Esophagus squamous epithelium (tissue), 5 donors: ENCODE data around the gene CADM2. TPM values are rescaled to one million over a fixed set of nuclear protein-coding genes. Genes with fewer than 3 reads are reported as not detected.

Experiments
- DNase-seq: peaks from one replicate; lab custom pipeline; 2025; lab: John Stamatoyannopoulos, UW
- H3K27ac ChIP-seq, 4 donors: fragments of 200-600 bp; sonication (generic); one replicate each; pipeline ENCODE4 v1.5.1; 2016 to 2019; ENCODE audit warnings: mild to moderate bottlenecking in 1 of 4
- H3K27me3 ChIP-seq, 4 donors: fragments of 200-600 bp; sonication (generic); 1 replicate in 3 of 4; 2 replicates in 1 of 4; pipeline versions ENCODE4 v1.5.1 to v1.6.0; 2017 to 2021; ENCODE audit warnings: antibody characterized with exemption in 1 of 4
- H3K36me3 ChIP-seq, 3 donors: fragments of 200-600 bp; sonication (generic); one replicate each; pipeline ENCODE4 v1.5.1; 2016 to 2019
- H3K4me1 ChIP-seq, 3 donors: fragments of 200-600 bp; sonication (generic); one replicate each; pipeline ENCODE4 v1.5.1; 2017 to 2019
- H3K4me3 ChIP-seq, 4 donors: fragments of 200-600 bp; sonication (generic); 1 replicate in 3 of 4; 2 replicates in 1 of 4; pipeline ENCODE4 v1.5.1; 2016 to 2019; ENCODE audit warnings: mild to moderate bottlenecking in 2 of 4, moderate library complexity in 1 of 4
- H3K9me3 ChIP-seq, 3 donors: fragments of 200-600 bp; sonication (generic); one replicate each; pipeline ENCODE4 v1.5.1; 2016 to 2019
- CTCF ChIP-seq, 6 experiments: fragments of 450-650 bp in 4 of 6; fragments of 200-600 bp in 2 of 6; sonication (generic) in 2 of 6; IDR thresholded peaks; one replicate each; pipeline ENCODE4 v1.5.1; 2016 to 2019; ENCODE audit warnings: antibody characterized with exemption in 6 of 6, mild to moderate bottlenecking in 4 of 6, moderate library complexity in 4 of 6
- POLR2A ChIP-seq, 4 donors: fragments of 450-650 bp; IDR thresholded peaks; one replicate each; pipeline ENCODE4 v1.6.1; 2017; ENCODE audit warnings: antibody characterized with exemption in 4 of 4, mild to moderate bottlenecking in 4 of 4, moderate library complexity in 3 of 4
- WGBS, 2 donors: methylation state at CpG; one replicate each; pipeline ENCODE4 v1.1.5; 2018; 5-methylcytosine and 5-hydroxymethylcytosine counted together
- intact Hi-C: fragments of 100-400 bp; cut with DNase I; formaldehyde crosslinking; loops from one replicate; pipeline ENCODE4 v1.15.0; 2022
- small RNA-seq, 4 donors: library from RNA; depleted of rRNA; stranded (forward); fragments of <200 nt; gene quantifications; one replicate each; pipeline ENCODE3, GENCODE V24; 2016
- total RNA-seq, 4 donors: library from RNA; depleted of rRNA; stranded (reverse); fragments of >200 nt; gene quantifications; one replicate each; pipeline ENCODE4 v1.1.0, GENCODE V29; 2016
- donor health status: DM: yes; HTN: yes; CAD: no.

The CADM2 gene
- total RNA-seq, 4 donors from 2014 or later = 0.08 to 0.76 (median 0.34) TPM

GRCh38 chr3:86087160-86087871 is 1128.5 kb downstream of the CADM2 start:
- TF ChIP-seq POLR2A (IDR thresholded peaks at IDR 0.05) (no peak), CTCF (IDR thresholded peaks at IDR 0.05) (no peak)
- 59 to 68% methylated on average over 6 of the region's 6 CpGs for WGBS, 2 donors
- no peak for DNase-seq

DNA sequence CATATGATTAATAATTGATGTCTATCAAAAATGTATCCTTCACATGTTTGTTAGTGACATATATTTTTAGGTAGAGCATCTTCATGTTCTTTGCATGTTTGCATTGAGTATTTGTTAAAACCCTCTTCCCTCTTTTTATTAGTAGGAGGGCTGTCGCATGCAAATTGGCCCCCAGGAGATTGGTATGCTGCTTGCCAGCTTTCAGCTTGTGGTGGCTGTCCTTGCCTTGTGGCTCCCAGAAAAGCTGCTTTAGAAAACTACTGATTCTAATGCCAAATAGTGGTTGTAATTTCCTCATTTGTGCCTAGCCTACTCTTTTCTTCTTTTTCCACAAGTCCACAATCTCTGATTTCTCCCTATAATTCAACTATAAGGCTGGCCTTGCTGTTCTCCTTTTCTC is 1145.4 kb downstream of the CADM2 start:
- H3K27me3 ChIP-seq = no peaks in the 10 kb centered on the region
- H3K27ac ChIP-seq = no peak overlapping the region
- TF ChIP-seq CTCF (IDR thresholded peaks at IDR 0.05) (no peak), POLR2A (IDR thresholded peaks at IDR 0.05) (no peak)
- H3K4me1 ChIP-seq = no peaks in the 10 kb centered on the region
- H3K36me3 ChIP-seq = no peaks in the 10 kb centered on the region
- no peak overlapping the region for H3K4me3 ChIP-seq
- DNase-seq = no peak
- H3K9me3 ChIP-seq = peaks cover 0 to 14% (median 0%) of the 10 kb centered on the region in 3 donors
- WGBS, 2 donors = 39 to 44% methylated on average over 1 of the region's 1 CpG
- intact Hi-C loops = no loop called here

More at GRCh38 chr3:86087160-86087871, 1128.5 kb downstream of the CADM2 start:
- H3K9me3 ChIP-seq = peaks cover 0 to 20% (median 3%) of the 10 kb centered on the region in 3 donors
- H3K27me3 ChIP-seq = no peaks in the 10 kb centered on the region
- no peak overlapping the region for H3K4me3 ChIP-seq
- intact Hi-C loops = no loop called here
- H3K4me1 ChIP-seq = no peaks in the 10 kb centered on the region
- H3K36me3 ChIP-seq = no peaks in the 10 kb centered on the region
- H3K27ac ChIP-seq = no peak overlapping the region

- TF ChIP-seq CTCF (IDR thresholded peaks at IDR 0.05) (no peak), POLR2A (IDR thresholded peaks at IDR 0.05) (no peak)
- no peak overlapping the region for H3K4me3 ChIP-seq
- no peak overlapping the region for H3K27ac ChIP-seq
- intact Hi-C loops = no loop called here
- WGBS, 2 donors = 46 to 54% methylated on average over 2 of the region's 2 CpGs
- H3K36me3 ChIP-seq = no peaks in the 10 kb centered on the region
- H3K27me3 ChIP-seq = no peaks in the 10 kb centered on the region
- H3K4me1 ChIP-seq = no peaks in the 10 kb centered on the region
- peaks cover 0 to 27% (median 0%) of the 10 kb centered on the region in 3 donors for H3K9me3 ChIP-seq
- no peak for DNase-seq
These were observed 1150.6 kb downstream of the CADM2 start for GRCh38 chr3:86109434-86109833.

Small RNA genes lying within 50 kb of the gene (small RNA-seq; reads per million reads assigned to genes)
- 0 reads per million in 4 donors for gene MIR5688
